ENCODE data around the gene ST3GAL3.

Gene ST3GAL3

DNA sequence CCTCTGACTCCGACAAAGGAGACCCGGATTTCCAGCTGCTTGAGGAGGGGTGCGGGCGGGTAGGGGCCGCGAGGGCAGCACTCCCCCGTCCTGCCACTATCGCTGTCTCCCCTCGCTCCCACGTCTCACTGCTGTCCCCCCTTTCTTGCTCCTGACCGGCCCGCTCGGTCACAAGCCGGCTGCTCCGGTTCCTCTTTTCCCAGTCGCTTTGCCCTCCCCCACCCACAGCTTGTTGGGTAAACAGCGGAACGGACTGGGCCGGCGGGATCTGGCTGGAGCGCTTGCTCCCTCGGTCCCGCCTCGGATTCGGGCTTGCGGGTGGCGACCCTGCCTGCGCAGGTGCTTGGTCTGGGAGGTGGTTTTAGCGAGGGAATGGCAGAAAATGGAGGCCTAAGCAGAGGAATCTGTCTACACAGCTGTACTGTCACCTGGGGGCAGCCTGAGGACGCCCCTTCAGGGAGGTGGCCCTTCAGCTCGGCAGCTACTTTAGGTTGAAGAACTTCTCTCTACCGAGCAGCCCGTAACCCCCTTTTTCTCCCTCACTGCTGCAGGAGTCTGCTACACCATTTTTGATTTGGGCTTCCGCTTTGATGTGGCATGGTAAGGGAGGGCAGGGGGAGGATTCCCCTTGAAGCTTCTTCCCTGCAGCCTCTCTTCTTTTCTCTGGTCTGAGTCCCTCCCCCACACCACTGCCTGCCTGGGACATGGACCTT lies 268.1 kb downstream of the ST3GAL3 start:
- peak overlapping the region; percentile 74 for H3K27ac ChIP-seq (ENCODE audit: low read depth, low read length, severe bottlenecking)
- peaks cover 45% of the 10 kb centered on the region for H3K36me3 ChIP-seq (ENCODE audit: control insufficient read depth, insufficient read depth, low read length)
- H3K4me3 ChIP-seq (ENCODE audit: extremely low read depth, insufficient read depth, low read length, poor library complexity, severe bottlenecking), result peak overlapping the region; percentile 86
- 0% methylated on average over 23 to 24 of the region's 34 CpGs for WGBS, 2 experiments (ENCODE audit: insufficient coverage in 2 of 2)
- H3K9me3 ChIP-seq (ENCODE audit: control insufficient read depth, low read length), result no peaks in the 10 kb centered on the region
- H3K4me1 ChIP-seq (ENCODE audit: control insufficient read depth, insufficient read depth, low read length, poor library complexity, severe bottlenecking), result peaks cover 13% of the 10 kb centered on the region

DNA sequence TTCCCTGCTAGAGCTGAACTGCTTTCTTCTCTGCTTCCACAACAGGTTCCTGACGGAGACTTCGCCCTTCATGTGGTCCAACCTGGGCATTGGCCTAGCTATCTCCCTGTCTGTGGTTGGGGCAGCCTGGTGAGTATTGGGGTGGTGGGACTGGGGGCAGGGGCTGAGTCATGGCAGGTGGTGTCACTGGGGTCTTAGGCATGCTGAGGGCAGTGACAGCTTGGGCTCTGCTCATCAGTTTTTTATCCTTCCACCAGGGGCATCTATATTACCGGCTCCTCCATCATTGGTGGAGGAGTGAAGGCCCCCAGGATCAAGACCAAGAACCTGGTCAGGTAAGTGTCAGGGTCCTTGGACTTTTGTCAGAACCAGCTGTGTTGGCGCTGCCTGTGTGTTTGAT lies 268.7 kb downstream of the ST3GAL3 start:
- H3K4me1 ChIP-seq (ENCODE audit: control insufficient read depth, insufficient read depth, low read length, poor library complexity, severe bottlenecking), result peaks cover 7% of the 10 kb centered on the region
- H3K36me3 ChIP-seq (ENCODE audit: control insufficient read depth, insufficient read depth, low read length), result peaks cover 49% of the 10 kb centered on the region
- WGBS, 2 experiments (ENCODE audit: insufficient coverage in 2 of 2), result 93 to 94% methylated on average over 2 to 3 of the region's 4 CpGs

GRCh38 chr1:43976890-43977289 lies 269.6 kb downstream of the ST3GAL3 start:
- Histone ChIP-seq H3K9me3 (ENCODE audit: control insufficient read depth, low read length) (no peaks in the 10 kb centered on the region), H3K27ac (ENCODE audit: low read depth, low read length, severe bottlenecking) (no peak overlapping the region), H3K36me3 (ENCODE audit: control insufficient read depth, insufficient read depth, low read length) (peaks cover 52% of the 10 kb centered on the region), H3K4me1 (ENCODE audit: control insufficient read depth, insufficient read depth, low read length, poor library complexity, severe bottlenecking) (peaks cover 7% of the 10 kb centered on the region), H3K4me3 (ENCODE audit: extremely low read depth, insufficient read depth, low read length, poor library complexity, severe bottlenecking) (no peak overlapping the region)
- WGBS, 2 experiments (ENCODE audit: insufficient coverage in 2 of 2), result 94 to 98% methylated on average over 8 of the region's 8 CpGs

More for the DNA sequence above, 268.7 kb downstream of the ST3GAL3 start:
- H3K9me3 ChIP-seq (ENCODE audit: control insufficient read depth, low read length), result no peaks in the 10 kb centered on the region
- no peak overlapping the region for H3K27ac ChIP-seq (ENCODE audit: low read depth, low read length, severe bottlenecking)
- H3K4me3 ChIP-seq (ENCODE audit: extremely low read depth, insufficient read depth, low read length, poor library complexity, severe bottlenecking), result peak overlapping the region; percentile 86

GRCh38 chr1:43977376-43978263 lies 270.3 kb downstream of the ST3GAL3 start:
- Histone ChIP-seq H3K9me3 (ENCODE audit: control insufficient read depth, low read length) (no peaks in the 10 kb centered on the region), H3K27ac (ENCODE audit: low read depth, low read length, severe bottlenecking) (no peak overlapping the region), H3K36me3 (ENCODE audit: control insufficient read depth, insufficient read depth, low read length) (peaks cover 52% of the 10 kb centered on the region), H3K4me1 (ENCODE audit: control insufficient read depth, insufficient read depth, low read length, poor library complexity, severe bottlenecking) (peaks cover 7% of the 10 kb centered on the region), H3K4me3 (ENCODE audit: extremely low read depth, insufficient read depth, low read length, poor library complexity, severe bottlenecking) (no peak overlapping the region)
- WGBS, 2 experiments (ENCODE audit: insufficient coverage in 2 of 2), result 94 to 95% methylated on average over 4 to 5 of the region's 9 CpGs

GRCh38 chr1:43978264-43978550 lies 270.9 kb downstream of the ST3GAL3 start:
- 84 to 89% methylated on average over 3 to 4 of the region's 5 CpGs for WGBS, 2 experiments (ENCODE audit: insufficient coverage in 2 of 2)
- Histone ChIP-seq H3K4me3 (ENCODE audit: extremely low read depth, insufficient read depth, low read length, poor library complexity, severe bottlenecking) (peak overlapping the region; percentile 55), H3K27ac (ENCODE audit: low read depth, low read length, severe bottlenecking) (no peak overlapping the region), H3K36me3 (ENCODE audit: control insufficient read depth, insufficient read depth, low read length) (peaks cover 52% of the 10 kb centered on the region), H3K4me1 (ENCODE audit: control insufficient read depth, insufficient read depth, low read length, poor library complexity, severe bottlenecking) (peaks cover 7% of the 10 kb centered on the region), H3K9me3 (ENCODE audit: control insufficient read depth, low read length) (no peaks in the 10 kb centered on the region)

DNA sequence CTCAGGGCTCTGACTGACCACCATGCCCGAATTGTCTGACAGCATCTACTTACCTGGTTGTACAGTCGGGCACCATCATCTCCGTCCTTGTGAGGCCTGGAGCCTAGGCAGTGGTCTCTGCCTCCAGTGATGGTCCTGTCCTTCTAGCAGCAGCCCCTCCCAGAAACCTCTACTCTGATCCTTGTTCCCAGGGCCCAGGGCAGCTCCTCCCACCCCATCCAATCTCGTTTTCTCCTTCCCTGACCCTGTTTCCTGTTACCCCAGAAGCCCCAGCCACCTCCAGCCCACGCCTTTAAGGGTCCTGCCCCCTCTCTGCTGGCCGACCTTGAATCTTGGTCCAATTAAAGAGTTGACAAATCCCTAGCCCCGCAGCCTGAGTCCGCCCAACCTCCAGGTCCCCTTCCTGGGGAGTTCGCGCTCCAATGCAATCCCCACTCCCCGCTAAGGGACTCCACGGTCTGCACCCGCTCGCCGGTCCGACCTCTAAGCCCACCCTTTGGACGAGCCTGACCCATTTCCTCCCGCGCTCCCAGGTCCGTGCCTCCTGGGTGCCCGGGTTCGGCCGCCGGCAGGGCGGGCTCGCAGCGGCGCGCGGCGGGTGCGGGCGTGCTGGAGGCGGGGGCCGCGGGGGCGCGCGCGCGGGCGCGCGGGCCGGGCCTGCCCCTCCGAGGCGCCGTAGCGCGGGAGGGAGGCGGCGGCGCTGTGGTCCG lies 271.4 kb downstream of the ST3GAL3 start, which contains the start of gene B4GALT2:
Gene B4GALT2, plus strand, starts transcription at position 660 of the 710 bp plus-strand sequence. CDS start 1,951 bp downstream, outside the sequence.
- Histone ChIP-seq H3K27ac (ENCODE audit: low read depth, low read length, severe bottlenecking) (peak within 1 kb of the TSS; percentile 49), H3K36me3 (ENCODE audit: control insufficient read depth, insufficient read depth, low read length) (peaks cover 53% of the 10 kb centered on the region), H3K4me3 (ENCODE audit: extremely low read depth, insufficient read depth, low read length, poor library complexity, severe bottlenecking) (peak within 1 kb of the TSS; percentile 58), H3K4me1 (ENCODE audit: control insufficient read depth, insufficient read depth, low read length, poor library complexity, severe bottlenecking) (peaks cover 7% of the 10 kb centered on the region), H3K9me3 (ENCODE audit: control insufficient read depth, low read length) (no peaks in the 10 kb centered on the region)
- 4 to 5% methylated on average over 27 to 49 of the region's 54 CpGs for WGBS, 2 experiments (ENCODE audit: insufficient coverage in 2 of 2)

GRCh38 chr1:43979261-43979527 lies 271.9 kb downstream of the ST3GAL3 start:
- Histone ChIP-seq H3K4me1 (ENCODE audit: control insufficient read depth, insufficient read depth, low read length, poor library complexity, severe bottlenecking) (peaks cover 7% of the 10 kb centered on the region), H3K4me3 (ENCODE audit: extremely low read depth, insufficient read depth, low read length, poor library complexity, severe bottlenecking) (peak overlapping the region; percentile 58), H3K27ac (ENCODE audit: low read depth, low read length, severe bottlenecking) (peak overlapping the region; percentile 49), H3K36me3 (ENCODE audit: control insufficient read depth, insufficient read depth, low read length) (peaks cover 58% of the 10 kb centered on the region), H3K9me3 (ENCODE audit: control insufficient read depth, low read length) (no peaks in the 10 kb centered on the region)
- WGBS, 2 experiments (ENCODE audit: insufficient coverage in 2 of 2), result 0% methylated on average over 25 to 30 of the region's 45 CpGs

- Histone ChIP-seq H3K4me1 (ENCODE audit: control insufficient read depth, insufficient read depth, low read length, poor library complexity, severe bottlenecking) (peaks cover 7% of the 10 kb centered on the region), H3K27ac (ENCODE audit: low read depth, low read length, severe bottlenecking) (peak overlapping the region; percentile 49), H3K4me3 (ENCODE audit: extremely low read depth, insufficient read depth, low read length, poor library complexity, severe bottlenecking) (peak overlapping the region; percentile 58), H3K9me3 (ENCODE audit: control insufficient read depth, low read length) (no peaks in the 10 kb centered on the region), H3K36me3 (ENCODE audit: control insufficient read depth, insufficient read depth, low read length) (peaks cover 63% of the 10 kb centered on the region)
- 9 to 10% methylated on average over 13 to 16 of the region's 45 CpGs for WGBS, 2 experiments (ENCODE audit: insufficient coverage in 2 of 2)
These were observed 272.4 kb downstream of the ST3GAL3 start for GRCh38 chr1:43979528-43980254.

DNA sequence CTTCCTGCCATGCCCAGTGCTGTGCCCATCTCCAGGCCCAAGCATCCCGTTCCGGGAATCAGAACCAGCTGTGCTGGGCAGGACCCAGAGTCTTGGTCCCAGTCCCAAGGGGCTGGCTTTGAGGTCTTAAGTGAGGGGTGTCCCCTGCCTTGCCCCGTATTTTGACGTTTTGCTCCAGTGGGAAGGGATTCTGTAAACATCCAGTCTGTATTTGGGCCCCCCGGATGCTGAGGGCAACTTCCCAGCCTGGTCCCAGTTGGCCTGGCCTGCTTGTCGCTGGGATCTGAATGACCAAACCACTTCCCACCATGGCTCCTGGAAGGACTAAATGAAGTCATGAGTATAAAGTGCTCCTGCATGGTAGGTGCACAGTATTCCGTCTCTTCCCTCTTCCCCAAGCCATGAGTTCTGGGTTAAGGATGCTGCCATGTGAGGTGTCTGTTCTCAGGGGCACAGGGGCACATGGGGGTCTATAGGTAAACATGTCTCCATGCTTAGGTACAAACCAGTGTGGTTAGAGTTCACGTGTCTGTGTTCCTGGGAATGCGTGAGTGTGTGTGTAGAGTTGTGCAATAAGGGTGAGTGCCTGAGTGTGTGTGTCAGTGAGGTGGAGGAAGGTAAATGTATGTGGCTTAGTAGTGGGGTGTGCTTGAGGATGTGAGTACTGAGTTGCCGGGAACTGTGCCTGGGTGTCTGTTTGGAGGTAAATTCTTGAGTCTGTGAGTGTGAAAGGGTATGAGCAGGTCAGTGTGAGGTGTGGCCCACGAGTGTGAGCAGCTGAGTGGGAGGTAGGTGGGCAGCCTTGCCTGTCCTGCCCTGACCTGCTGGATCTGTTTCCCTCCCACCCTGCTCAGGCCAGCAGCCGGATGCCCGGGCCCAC lies 273.2 kb downstream of the ST3GAL3 start:
- Histone ChIP-seq H3K4me3 (ENCODE audit: extremely low read depth, insufficient read depth, low read length, poor library complexity, severe bottlenecking) (peak overlapping the region; percentile 58), H3K36me3 (ENCODE audit: control insufficient read depth, insufficient read depth, low read length) (peaks cover 69% of the 10 kb centered on the region), H3K27ac (ENCODE audit: low read depth, low read length, severe bottlenecking) (peak overlapping the region; percentile 49), H3K4me1 (ENCODE audit: control insufficient read depth, insufficient read depth, low read length, poor library complexity, severe bottlenecking) (peaks cover 7% of the 10 kb centered on the region), H3K9me3 (ENCODE audit: control insufficient read depth, low read length) (no peaks in the 10 kb centered on the region)
- WGBS, 2 experiments (ENCODE audit: insufficient coverage in 2 of 2), result 79 to 84% methylated on average over 10 to 12 of the region's 13 CpGs
